ENCODE measurements around the gene KLK10. TPM values are rescaled to one million over a fixed set of nuclear protein-coding genes. Genes with fewer than 3 reads are reported as not detected.

The KLK10 gene
- total RNA-seq, 4 donors from 2014 or later = 0.27 to 1.3 TPM; not detected in 2

- no peak for TF ChIP-seq EP300 (IDR thresholded peaks at IDR 0.05; ENCODE audit: low read depth)
- TF ChIP-seq POLR2A (IDR thresholded peaks at IDR 0.05) = no peak
- no peak for TF ChIP-seq POLR2AphosphoS5 (IDR thresholded peaks at IDR 0.05)
- no peak for TF ChIP-seq CTCF (IDR thresholded peaks at IDR 0.05)
- H3K27me3 ChIP-seq = peaks cover 55% of the 10 kb centered on the region
- intact Hi-C loops (cut with DNase I; ENCODE audit: low total_unique reads) (no loop called here), in situ Hi-C loops (cut with MboI; ENCODE audit: low pct_ligation_motif_present in 1 of 4, low pct_unique_long_range_greater_than_20kb in 1 of 4, low sequenced_read_pairs in 3 of 4) (no loop called here)
- no peaks in the 10 kb centered on the region for H3K4me1 ChIP-seq
- H3K4me3 ChIP-seq = no peak overlapping the region
- 55 to 64% methylated on average over 7 to 12 of the region's 12 CpGs for WGBS, 2 donors (ENCODE audit: low coverage in 1 of 2)
- H3K27ac ChIP-seq = no peak overlapping the region
- no peaks in the 10 kb centered on the region for H3K9me3 ChIP-seq
- no peak for DNase-seq
- no peaks in the 10 kb centered on the region for H3K36me3 ChIP-seq
These were observed 17.4 kb downstream of the KLK10 start for GRCh38 chr19:51002089-51002532.

- DNase-seq = no peak
- H3K4me3 ChIP-seq = no peak within 1 kb of the TSS
- peaks cover 49% of the 10 kb centered on the region for H3K27me3 ChIP-seq
- in situ Hi-C loops (cut with MboI; ENCODE audit: low pct_ligation_motif_present in 1 of 4, low pct_unique_long_range_greater_than_20kb in 1 of 4, low sequenced_read_pairs in 3 of 4) (no loop called here), intact Hi-C loops (cut with DNase I; ENCODE audit: low total_unique reads) (no loop called here)
- H3K4me1 ChIP-seq = no peaks in the 10 kb centered on the region
- TF ChIP-seq POLR2AphosphoS5 (IDR thresholded peaks at IDR 0.05) (no peak), EP300 (IDR thresholded peaks at IDR 0.05; ENCODE audit: low read depth) (no peak), CTCF (IDR thresholded peaks at IDR 0.05) (no peak), POLR2A (IDR thresholded peaks at IDR 0.05) (no peak)
- WGBS, 2 donors (ENCODE audit: low coverage in 1 of 2) = 22% methylated on average over 7 of the region's 7 CpGs; no CpG with 5 or more reads in 1 of the 2 donors
- no peak within 1 kb of the TSS for H3K27ac ChIP-seq
- H3K9me3 ChIP-seq = no peaks in the 10 kb centered on the region
- no peaks in the 10 kb centered on the region for H3K36me3 ChIP-seq
These were observed 18.0 kb downstream of the KLK10 start, which contains the start of gene KLK8 for GRCh38 chr19:51001515-51001914. Gene KLK8 (minus strand): TSS chr19:51001604. CDS start chr19:51001167, 437 bp downstream.

GRCh38 chr19:51000981-51001380, 18.5 kb downstream of the KLK10 start:
- no peaks in the 10 kb centered on the region for H3K36me3 ChIP-seq
- H3K4me1 ChIP-seq = no peaks in the 10 kb centered on the region
- H3K4me3 ChIP-seq = no peak overlapping the region
- 55% methylated on average over 12 of the region's 16 CpGs; no CpG with 5 or more reads in 1 of the 2 donors for WGBS, 2 donors (ENCODE audit: low coverage in 1 of 2)
- no peaks in the 10 kb centered on the region for H3K9me3 ChIP-seq
- in situ Hi-C loops (cut with MboI; ENCODE audit: low pct_ligation_motif_present in 1 of 4, low pct_unique_long_range_greater_than_20kb in 1 of 4, low sequenced_read_pairs in 3 of 4) = no loop called here
- DNase-seq = no peak
- no peak overlapping the region for H3K27ac ChIP-seq
- H3K27me3 ChIP-seq = peaks cover 46% of the 10 kb centered on the region
- TF ChIP-seq EP300 (IDR thresholded peaks at IDR 0.05; ENCODE audit: low read depth) (no peak), POLR2A (IDR thresholded peaks at IDR 0.05) (no peak)
- intact Hi-C loops (cut with DNase I; ENCODE audit: low total_unique reads) = no loop called here

GRCh38 chr19:51000426-51000825, 19.1 kb downstream of the KLK10 start:
- no peak for DNase-seq
- intact Hi-C loops (cut with DNase I; ENCODE audit: low total_unique reads) = no loop called here
- in situ Hi-C loops (cut with MboI; ENCODE audit: low pct_ligation_motif_present in 1 of 4, low pct_unique_long_range_greater_than_20kb in 1 of 4, low sequenced_read_pairs in 3 of 4) = no loop called here
- peaks cover 46% of the 10 kb centered on the region for H3K27me3 ChIP-seq
- 88% methylated on average over 10 of the region's 10 CpGs; no CpG with 5 or more reads in 1 of the 2 donors for WGBS, 2 donors (ENCODE audit: low coverage in 1 of 2)
- no peak overlapping the region for H3K4me3 ChIP-seq
- no peaks in the 10 kb centered on the region for H3K9me3 ChIP-seq
- no peaks in the 10 kb centered on the region for H3K36me3 ChIP-seq
- H3K27ac ChIP-seq = no peak overlapping the region
- TF ChIP-seq POLR2AphosphoS5 (IDR thresholded peaks at IDR 0.05) = no peak
- no peak for TF ChIP-seq EP300 (IDR thresholded peaks at IDR 0.05; ENCODE audit: low read depth)
- TF ChIP-seq POLR2A (IDR thresholded peaks at IDR 0.05) = no peak
- no peak for TF ChIP-seq CTCF (IDR thresholded peaks at IDR 0.05)
- H3K4me1 ChIP-seq = no peaks in the 10 kb centered on the region

GRCh38 chr19:50998686-50999085, 20.8 kb downstream of the KLK10 start:
- H3K27me3 ChIP-seq = peaks cover 46% of the 10 kb centered on the region
- H3K4me3 ChIP-seq = no peak overlapping the region
- WGBS, 2 donors (ENCODE audit: low coverage in 1 of 2) = 54 to 55% methylated on average over 2 to 4 of the region's 4 CpGs
- H3K4me1 ChIP-seq = no peaks in the 10 kb centered on the region
- H3K9me3 ChIP-seq = no peaks in the 10 kb centered on the region
- no peak for DNase-seq
- intact Hi-C loops (cut with DNase I; ENCODE audit: low total_unique reads) = no loop called here
- no peaks in the 10 kb centered on the region for H3K36me3 ChIP-seq
- in situ Hi-C loops (cut with MboI; ENCODE audit: low pct_ligation_motif_present in 1 of 4, low pct_unique_long_range_greater_than_20kb in 1 of 4, low sequenced_read_pairs in 3 of 4) = no loop called here
- no peak for TF ChIP-seq CTCF (IDR thresholded peaks at IDR 0.05)
- no peak for TF ChIP-seq EP300 (IDR thresholded peaks at IDR 0.05; ENCODE audit: low read depth)
- no peak for TF ChIP-seq POLR2A (IDR thresholded peaks at IDR 0.05)
- no peak for TF ChIP-seq POLR2AphosphoS5 (IDR thresholded peaks at IDR 0.05)
- H3K27ac ChIP-seq = no peak overlapping the region
